ENCODE results near the gene GULP1. TPM values are rescaled to one million over a fixed set of nuclear protein-coding genes. Genes with fewer than 3 reads are reported as not detected.

GULP1 gene
- total RNA-seq, 1 experiment from 2014 or later: 140 TPM

- Histone ChIP-seq H3K4ac (ENCODE audit: low read depth, low read length) (no peak overlapping the region), H3K14ac (ENCODE audit: insufficient read depth, low read length) (no peak overlapping the region), H2BK15ac (ENCODE audit: low read depth, low read length) (no peak overlapping the region), H3K79me1 (ENCODE audit: insufficient read depth, low read depth, low read length, poor library complexity, severe bottlenecking) (peaks cover 3% of the 10 kb centered on the region), H2BK12ac (ENCODE audit: insufficient read length, low read depth, low read length) (no peak overlapping the region), H4K5ac (ENCODE audit: insufficient read length, low read depth, low read length) (no peak overlapping the region), H3K18ac (ENCODE audit: insufficient read length, low read depth, low read length) (no peak overlapping the region), H3K79me2 (ENCODE audit: insufficient read depth, low read length) (peaks cover 2% of the 10 kb centered on the region; the same call in 1 of the 2 replicates), H3K27ac (ENCODE audit: insufficient read length, low read depth, low read length) (no peak overlapping the region), H3K9ac (ENCODE audit: extremely low read depth, insufficient read length, low read length) (no peak overlapping the region), H2AK5ac (ENCODE audit: insufficient read length, low read length) (no peak overlapping the region), H3K23me2 (ENCODE audit: insufficient read length, low read depth, low read length, poor library complexity, severe bottlenecking) (no peaks in the 10 kb centered on the region), H3K56ac (ENCODE audit: insufficient read length, low read depth, low read length) (no peak overlapping the region), H2AFZ (ENCODE audit: low read length) (no peak overlapping the region), H3T11ph (ENCODE audit: low read length) (no peak overlapping the region), H3K27me3 (ENCODE audit: insufficient read depth, low read length) (no peaks in the 10 kb centered on the region), H4K8ac (replicated peaks; ENCODE audit: insufficient read length, low read depth, low read length) (no peak overlapping the region), H3K23ac (ENCODE audit: insufficient read length, low read depth, low read length) (no peak overlapping the region), H2BK5ac (ENCODE audit: insufficient read length, low read length) (no peak overlapping the region), H4K20me1 (ENCODE audit: control insufficient read depth, insufficient read depth, insufficient read length) (no peaks in the 10 kb centered on the region), H3K4me1 (ENCODE audit: insufficient read depth, low read length) (peaks cover 2% of the 10 kb centered on the region; the same call in 1 of the 2 replicates), H3K4me2 (ENCODE audit: insufficient read depth, insufficient read length, low read length) (no peak overlapping the region), H4K91ac (ENCODE audit: insufficient read length, low read depth, low read length) (no peak overlapping the region), H3K9me3 (ENCODE audit: control insufficient read depth, low read depth, low read length) (peaks cover 26% of the 10 kb centered on the region), H2BK20ac (ENCODE audit: low read depth, low read length, poor library complexity, severe bottlenecking) (no peak overlapping the region), H2BK120ac (ENCODE audit: low read depth, low read length, poor library complexity, severe bottlenecking) (no peak overlapping the region)
- H3K4me3 Mint-ChIP-seq: no peak overlapping the region
- peaks cover 44 to 63% (median 61%) of the 10 kb centered on the region in 3 experiments for H3K36me3 Mint-ChIP-seq (ENCODE audit: insufficient read depth in 1 of 3, low read depth in 3 of 3)
- no peak for DNase-seq
- WGBS (ENCODE audit: extremely low coverage, insufficient read length, low lambda C conversion rate): no CpG with 5 or more reads among the region's 2 CpGs
- TF ChIP-seq CTCF (conservative IDR thresholded peaks at IDR 0.05): no peak
- peaks cover 22 to 25% of the 10 kb centered on the region in 2 experiments for H3K9me3 Mint-ChIP-seq
- peak overlapping the region in 1 of 3 experiments; percentile 40; a peak in 1 of 7 replicates for H3K27ac Mint-ChIP-seq
- peaks cover 27 to 31% of the 10 kb centered on the region in 2 experiments for H3K4me1 Mint-ChIP-seq
- H3K27me3 Mint-ChIP-seq (ENCODE audit: low read depth): no peaks in the 10 kb centered on the region
These were observed 159.2 kb downstream of the GULP1 start for GRCh38 chr2:188450732-188451483.
